ENCODE measurements around the gene ADCK1. TPM values are rescaled to one million over a fixed set of nuclear protein-coding genes. Genes with fewer than 3 reads are reported as not detected.
A peak's percentile ranks its signal among the peaks of the same experiment; 100 is the strongest.
"Not testable (repeated sequence)": the region's sequence is repeated elsewhere in the genome, so short reads cannot be mapped to it uniquely, and the experiment has no call there.

Gene ADCK1
- total RNA-seq, 1 donor from 2014 or later: 7.7 TPM

GRCh38 chr14:77786148-77786547 is 13.8 kb upstream of the ADCK1 start:
- Mint-ChIP-seq H3K4me3 (ENCODE audit: unreplicated experiment) (no peak overlapping the region), H3K36me3 (ENCODE audit: low read depth) (no peaks in the 10 kb centered on the region), H3K4me1 (ENCODE audit: low read depth) (no peaks in the 10 kb centered on the region), H3K27ac (ENCODE audit: unreplicated experiment) (no peak overlapping the region), H3K27me3 (ENCODE audit: low read depth) (peaks cover 12% of the 10 kb centered on the region), H3K9me3 (ENCODE audit: low read depth) (no peaks in the 10 kb centered on the region)
- TF ChIP-seq, protein P1, sequence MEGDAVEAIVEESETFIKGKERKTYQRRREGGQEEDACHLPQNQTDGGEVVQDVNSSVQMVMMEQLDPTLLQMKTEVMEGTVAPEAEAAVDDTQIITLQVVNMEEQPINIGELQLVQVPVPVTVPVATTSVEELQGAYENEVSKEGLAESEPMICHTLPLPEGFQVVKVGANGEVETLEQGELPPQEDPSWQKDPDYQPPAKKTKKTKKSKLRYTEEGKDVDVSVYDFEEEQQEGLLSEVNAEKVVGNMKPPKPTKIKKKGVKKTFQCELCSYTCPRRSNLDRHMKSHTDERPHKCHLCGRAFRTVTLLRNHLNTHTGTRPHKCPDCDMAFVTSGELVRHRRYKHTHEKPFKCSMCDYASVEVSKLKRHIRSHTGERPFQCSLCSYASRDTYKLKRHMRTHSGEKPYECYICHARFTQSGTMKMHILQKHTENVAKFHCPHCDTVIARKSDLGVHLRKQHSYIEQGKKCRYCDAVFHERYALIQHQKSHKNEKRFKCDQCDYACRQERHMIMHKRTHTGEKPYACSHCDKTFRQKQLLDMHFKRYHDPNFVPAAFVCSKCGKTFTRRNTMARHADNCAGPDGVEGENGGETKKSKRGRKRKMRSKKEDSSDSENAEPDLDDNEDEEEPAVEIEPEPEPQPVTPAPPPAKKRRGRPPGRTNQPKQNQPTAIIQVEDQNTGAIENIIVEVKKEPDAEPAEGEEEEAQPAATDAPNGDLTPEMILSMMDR (IDR thresholded peaks at IDR 0.05): no peak
- no peak for DNase-seq (ENCODE audit: low spot score)

DNA sequence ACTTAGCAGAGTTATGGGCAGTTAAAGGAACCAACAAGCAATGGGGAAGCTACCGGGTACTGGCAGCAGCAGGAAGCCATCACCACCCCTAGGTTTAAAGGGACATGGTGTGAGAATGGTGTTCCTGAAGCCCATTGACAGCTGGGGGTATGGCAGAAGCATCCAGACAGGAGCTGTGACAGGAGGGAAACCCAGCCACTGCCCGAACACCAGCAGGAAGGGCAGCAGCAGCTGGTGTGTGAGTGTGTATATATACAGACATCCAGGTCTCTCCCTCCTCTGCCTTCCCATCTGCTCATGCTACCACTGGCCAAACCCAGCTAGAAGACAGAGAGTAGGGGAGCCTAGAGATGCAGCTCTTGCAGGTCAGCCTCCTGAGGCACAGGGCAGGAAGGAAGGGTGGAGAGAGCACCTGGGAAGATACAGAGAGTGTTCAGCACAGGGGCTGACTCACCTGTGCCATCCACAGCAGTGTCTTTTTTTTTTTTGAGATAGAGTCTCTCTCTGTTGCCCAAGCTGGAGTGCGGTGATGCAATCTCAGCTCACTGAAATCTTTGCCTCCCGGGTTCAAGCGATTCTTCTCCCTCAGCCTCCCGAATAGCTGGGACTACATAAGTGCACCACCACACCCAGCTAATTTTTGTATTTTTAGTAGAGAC is 9.2 kb upstream of the ADCK1 start:
- peaks cover 3% of the 10 kb centered on the region for H3K4me1 Mint-ChIP-seq (ENCODE audit: low read depth)
- no peaks in the 10 kb centered on the region for H3K36me3 Mint-ChIP-seq (ENCODE audit: low read depth)
- no peak for DNase-seq (ENCODE audit: low spot score)
- H3K27me3 Mint-ChIP-seq (ENCODE audit: low read depth): peaks cover 16% of the 10 kb centered on the region
- TF ChIP-seq, protein P1 (IDR thresholded peaks at IDR 0.05): no peak
- H3K27ac Mint-ChIP-seq (ENCODE audit: unreplicated experiment): no peak overlapping the region
- no peak overlapping the region for H3K4me3 Mint-ChIP-seq (ENCODE audit: unreplicated experiment)
- no peaks in the 10 kb centered on the region for H3K9me3 Mint-ChIP-seq (ENCODE audit: low read depth)

GRCh38 chr14:77791225-77791600 is 8.7 kb upstream of the ADCK1 start:
- Mint-ChIP-seq H3K4me3 (ENCODE audit: unreplicated experiment) (no peak overlapping the region), H3K27me3 (ENCODE audit: low read depth) (peaks cover 16% of the 10 kb centered on the region), H3K4me1 (ENCODE audit: low read depth) (peaks cover 4% of the 10 kb centered on the region), H3K27ac (ENCODE audit: unreplicated experiment) (no peak overlapping the region), H3K9me3 (ENCODE audit: low read depth) (no peaks in the 10 kb centered on the region), H3K36me3 (ENCODE audit: low read depth) (no peaks in the 10 kb centered on the region)
- TF ChIP-seq, protein P1 (IDR thresholded peaks at IDR 0.05): no peak
- DNase-seq (ENCODE audit: low spot score): no peak

GRCh38 chr14:77793255-77793654 is 6.7 kb upstream of the ADCK1 start:
- not testable (repeated sequence) for H3K4me3 Mint-ChIP-seq (ENCODE audit: unreplicated experiment); DNase-seq (ENCODE audit: low spot score); H3K36me3 Mint-ChIP-seq (ENCODE audit: low read depth); H3K9me3 Mint-ChIP-seq (ENCODE audit: low read depth); H3K4me1 Mint-ChIP-seq (ENCODE audit: low read depth); H3K27ac Mint-ChIP-seq (ENCODE audit: unreplicated experiment)
- H3K27me3 Mint-ChIP-seq (ENCODE audit: low read depth): peaks cover 16% of the 10 kb centered on the region

DNA sequence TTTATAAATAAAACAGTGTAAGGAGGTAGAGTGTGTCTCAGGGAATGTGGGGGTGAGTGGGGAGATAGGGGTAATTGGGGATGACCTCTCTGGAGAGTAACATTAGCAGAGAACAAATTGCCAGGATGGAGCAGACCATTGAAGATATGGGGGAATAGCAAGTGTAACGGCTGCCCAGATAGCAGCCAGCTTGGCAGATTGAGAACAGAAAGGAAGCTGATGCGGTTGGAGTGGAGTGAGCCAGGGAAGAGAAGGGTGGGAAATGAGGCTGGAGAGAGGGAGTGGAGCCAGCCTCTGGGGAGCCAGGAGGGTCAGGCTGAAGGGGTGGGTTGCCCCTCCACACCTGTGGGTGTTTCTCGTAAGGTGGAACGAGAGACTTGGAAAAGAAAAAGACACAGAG is 5.6 kb upstream of the ADCK1 start:
- Mint-ChIP-seq H3K27ac (ENCODE audit: unreplicated experiment) (no peak overlapping the region), H3K4me3 (ENCODE audit: unreplicated experiment) (no peak overlapping the region), H3K9me3 (ENCODE audit: low read depth) (no peaks in the 10 kb centered on the region), H3K4me1 (ENCODE audit: low read depth) (peaks cover 4% of the 10 kb centered on the region), H3K27me3 (ENCODE audit: low read depth) (peaks cover 11% of the 10 kb centered on the region), H3K36me3 (ENCODE audit: low read depth) (no peaks in the 10 kb centered on the region)
- TF ChIP-seq, protein P1 (IDR thresholded peaks at IDR 0.05): no peak
- DNase-seq (ENCODE audit: low spot score): no peak

DNA sequence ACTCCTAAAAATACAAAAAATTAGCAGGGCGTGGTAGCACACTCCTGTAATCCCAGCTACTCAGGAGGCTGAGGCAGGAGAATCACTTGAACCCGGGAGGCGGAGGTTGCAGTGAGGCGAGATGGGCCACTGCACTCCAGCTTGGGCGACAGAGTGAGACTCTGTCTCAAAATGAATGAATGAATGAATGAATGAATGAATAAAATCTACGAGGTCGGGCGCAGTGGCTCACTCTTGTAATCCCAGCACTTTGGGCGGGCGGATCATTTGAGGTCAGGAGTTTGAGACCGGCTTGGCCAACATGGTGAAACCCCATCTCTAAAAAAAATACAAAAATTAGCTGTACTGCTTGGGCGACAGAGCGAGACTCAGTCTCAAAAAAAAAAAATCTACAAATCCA is 453 bp upstream of the ADCK1 start:
- Mint-ChIP-seq H3K4me1 (ENCODE audit: low read depth) (peaks cover 14% of the 10 kb centered on the region), H3K4me3 (ENCODE audit: unreplicated experiment) (peak overlapping the region; percentile 87)
- DNase-seq (ENCODE audit: low spot score); H3K27ac Mint-ChIP-seq (ENCODE audit: unreplicated experiment); H3K36me3 Mint-ChIP-seq (ENCODE audit: low read depth); H3K9me3 Mint-ChIP-seq (ENCODE audit: low read depth); H3K27me3 Mint-ChIP-seq (ENCODE audit: low read depth): not testable (repeated sequence)
